Upper lobe of right lung (tissue), 1 donor: ENCODE measurements around the gene ZCWPW1. TPM values are rescaled to one million over a fixed set of nuclear protein-coding genes. Genes with fewer than 3 reads are reported as not detected.

ENCODE experiments used
- ATAC-seq: fragments of 200-7000 bp; cut with Tn5 transposase; one replicate; pipeline ENCODE4 v1.9.1; 2020; ENCODE audit warnings: mild to moderate bottlenecking, moderate library complexity
- DNase-seq: peaks from one replicate; pipeline ENCODE4 v3.0.0-alpha.2; 2020
- H3K27ac ChIP-seq: fragments of 200-600 bp; one replicate; pipeline ENCODE4 v1.8.0; 2022
- H3K27me3 ChIP-seq: fragments of 200-600 bp; one replicate; pipeline ENCODE4 v1.8.0; 2022; ENCODE audit warnings: mild to moderate bottlenecking
- H3K36me3 ChIP-seq: fragments of 200-600 bp; one replicate; pipeline ENCODE4 v1.8.0; 2022
- H3K4me1 ChIP-seq: fragments of 200-600 bp; one replicate; pipeline ENCODE4 v1.8.0; 2022
- H3K4me3 ChIP-seq: fragments of 200-600 bp; one replicate; pipeline ENCODE4 v1.8.0; 2022; ENCODE audit warnings: mild to moderate bottlenecking
- H3K9me3 ChIP-seq: fragments of 200-600 bp; one replicate; pipeline ENCODE4 v1.8.0; 2022
- intact Hi-C: fragments of 100-400 bp; cut with DNase I; formaldehyde crosslinking; loops from one replicate; pipeline ENCODE4 v1.11.0; 2022
- total RNA-seq: library from RNA; stranded (reverse); fragmentation: NEBNext Ultra II Directional; extraction: Animal tissue kit (Norgen Biotek cat#: 25700); gene quantifications from one replicate; pipeline ENCODE4 v1.2.1, GENCODE V29; 2021
- TF ChIP-seq, protein P1 (sequence below): fragments of 200-600 bp; IDR thresholded peaks from one replicate; pipeline ENCODE4 v1.8.0; 2022; ENCODE audit warnings: antibody characterized with exemption
- donor health status: DM: no; HTN: yes; CAD: no; lungs with severe emphysema.

The ZCWPW1 gene
- total RNA-seq, 1 donor from 2014 or later: 4.8 TPM

DNA sequence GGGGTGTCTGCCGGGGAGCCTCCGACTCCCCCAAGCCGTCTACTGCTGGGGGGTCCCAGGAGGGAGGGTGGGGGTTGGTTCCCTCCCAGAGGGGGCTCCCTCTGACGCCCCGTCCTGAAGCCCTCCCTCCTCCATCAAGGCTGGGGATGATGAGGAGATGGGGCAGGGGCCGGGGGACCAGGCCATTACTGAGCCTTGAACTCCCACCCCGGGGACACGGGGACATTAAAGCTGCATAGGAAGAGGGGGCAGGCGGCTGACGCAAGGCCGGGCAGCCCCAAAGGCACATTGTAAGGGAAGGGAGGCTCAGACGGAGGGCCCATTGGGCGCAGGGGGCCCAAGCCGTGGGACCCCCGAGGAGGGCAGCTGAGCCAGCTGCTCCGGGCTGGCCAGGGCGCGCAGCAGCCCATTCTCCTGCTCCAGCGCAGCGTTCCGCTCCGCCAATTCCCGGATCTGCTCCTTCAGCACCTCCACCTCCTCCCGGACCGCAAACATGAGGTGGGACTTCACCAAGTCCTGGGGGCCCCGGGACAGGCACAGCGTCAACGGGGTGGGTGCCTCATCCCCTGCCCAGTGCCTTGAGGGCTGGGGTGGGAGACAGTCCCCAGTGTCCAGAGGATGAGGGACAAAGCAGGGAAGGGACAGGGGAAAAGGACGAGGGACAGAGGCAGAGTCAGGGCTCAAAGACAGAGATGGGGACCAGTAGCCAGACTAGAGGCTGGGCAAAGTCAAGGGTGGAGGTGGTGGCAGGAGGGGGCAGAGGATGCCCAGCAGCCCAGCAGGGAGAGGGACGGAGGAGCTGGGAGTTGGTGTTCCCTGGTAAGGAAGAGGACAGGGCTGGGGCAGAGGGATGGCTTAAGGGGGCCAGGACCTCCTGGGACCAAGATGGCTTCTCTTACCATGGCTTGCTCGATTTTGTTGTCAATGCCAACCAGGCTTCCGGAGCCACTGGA is 38.4 kb upstream of the ZCWPW1 start:
- peaks cover 37% of the 10 kb centered on the region for H3K36me3 ChIP-seq
- no peaks in the 10 kb centered on the region for H3K27me3 ChIP-seq
- intact Hi-C loops: loop anchor here (5.0 kb wide), 1 partner anchor 95 kb away; no protein-coding TSS in a partner anchor
- no peak overlapping the region for H3K4me3 ChIP-seq
- TF ChIP-seq, protein P1, sequence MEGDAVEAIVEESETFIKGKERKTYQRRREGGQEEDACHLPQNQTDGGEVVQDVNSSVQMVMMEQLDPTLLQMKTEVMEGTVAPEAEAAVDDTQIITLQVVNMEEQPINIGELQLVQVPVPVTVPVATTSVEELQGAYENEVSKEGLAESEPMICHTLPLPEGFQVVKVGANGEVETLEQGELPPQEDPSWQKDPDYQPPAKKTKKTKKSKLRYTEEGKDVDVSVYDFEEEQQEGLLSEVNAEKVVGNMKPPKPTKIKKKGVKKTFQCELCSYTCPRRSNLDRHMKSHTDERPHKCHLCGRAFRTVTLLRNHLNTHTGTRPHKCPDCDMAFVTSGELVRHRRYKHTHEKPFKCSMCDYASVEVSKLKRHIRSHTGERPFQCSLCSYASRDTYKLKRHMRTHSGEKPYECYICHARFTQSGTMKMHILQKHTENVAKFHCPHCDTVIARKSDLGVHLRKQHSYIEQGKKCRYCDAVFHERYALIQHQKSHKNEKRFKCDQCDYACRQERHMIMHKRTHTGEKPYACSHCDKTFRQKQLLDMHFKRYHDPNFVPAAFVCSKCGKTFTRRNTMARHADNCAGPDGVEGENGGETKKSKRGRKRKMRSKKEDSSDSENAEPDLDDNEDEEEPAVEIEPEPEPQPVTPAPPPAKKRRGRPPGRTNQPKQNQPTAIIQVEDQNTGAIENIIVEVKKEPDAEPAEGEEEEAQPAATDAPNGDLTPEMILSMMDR: no peak
- ATAC-seq: no peak
- no peak for DNase-seq
- no peaks in the 10 kb centered on the region for H3K9me3 ChIP-seq
- no peak overlapping the region for H3K27ac ChIP-seq
- H3K4me1 ChIP-seq: peaks cover 16% of the 10 kb centered on the region

DNA sequence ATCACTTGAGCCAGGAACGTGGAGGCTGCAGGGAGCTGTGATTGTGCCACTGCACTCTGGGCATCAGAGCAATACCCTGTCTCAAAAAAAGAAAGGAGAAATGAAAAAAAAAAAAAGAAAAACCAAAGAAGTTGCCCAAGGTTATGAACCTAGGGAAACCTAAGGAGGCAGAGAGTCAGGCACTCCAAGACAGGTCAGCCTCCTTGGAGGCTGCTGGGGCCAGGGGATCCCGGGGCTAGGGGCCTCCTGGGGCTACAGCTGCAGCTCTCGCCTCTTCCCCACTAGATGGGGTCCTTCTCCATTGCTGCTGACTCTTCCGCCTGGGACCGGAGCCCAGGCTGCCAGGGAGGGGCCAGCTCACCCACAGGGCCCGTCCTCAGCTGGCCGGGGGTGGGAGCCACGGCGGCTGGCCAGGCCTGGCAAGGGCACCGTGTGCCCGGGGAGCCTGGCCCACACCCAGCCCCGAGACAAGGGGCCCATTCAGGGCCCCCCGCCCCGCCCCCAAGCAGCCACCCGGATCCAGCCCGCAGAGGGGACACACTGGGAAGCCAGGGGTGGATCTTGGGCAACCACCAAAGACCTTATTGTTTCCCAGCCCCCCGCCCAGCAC is 37.3 kb upstream of the ZCWPW1 start:
- Histone ChIP-seq H3K27me3 (no peaks in the 10 kb centered on the region), H3K9me3 (no peaks in the 10 kb centered on the region), H3K27ac (peak overlapping the region; percentile 42), H3K4me3 (no peak overlapping the region), H3K36me3 (peaks cover 32% of the 10 kb centered on the region), H3K4me1 (peaks cover 16% of the 10 kb centered on the region)
- DNase-seq (peak; percentile 86), ATAC-seq (peak; percentile 90)
- TF ChIP-seq, protein P1: peak; percentile 68
- intact Hi-C loops: loop anchor here (5.0 kb wide), 1 partner anchor 96 kb away; no protein-coding TSS in a partner anchor

- ATAC-seq: no peak
- no peaks in the 10 kb centered on the region for H3K27me3 ChIP-seq
- no peak overlapping the region for H3K4me3 ChIP-seq
Measured at GRCh38 chr7:100465299-100465698, 36.8 kb upstream of the ZCWPW1 start.

DNA sequence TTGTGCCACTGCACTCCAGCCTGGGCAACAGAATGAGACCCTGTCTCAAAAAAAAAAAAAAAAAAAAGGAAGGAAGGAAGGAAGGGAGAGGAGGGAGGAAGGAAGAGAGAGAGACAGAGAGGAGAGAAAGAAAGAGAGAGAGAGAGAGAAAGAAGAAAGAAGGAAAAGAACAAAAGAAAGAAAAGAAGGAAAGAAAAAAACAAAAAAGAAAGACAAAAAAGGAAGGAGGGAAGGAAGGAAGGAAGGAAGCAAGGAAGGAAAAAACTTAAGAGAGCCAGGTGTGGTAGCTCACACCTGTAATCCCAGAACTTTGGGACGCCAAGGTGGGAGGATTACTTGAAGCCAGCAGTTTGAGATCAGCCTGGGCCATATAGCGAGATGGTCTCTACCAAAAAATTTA is 36.3 kb upstream of the ZCWPW1 start:
- Histone ChIP-seq H3K9me3 (no peaks in the 10 kb centered on the region), H3K4me3 (no peak overlapping the region), H3K4me1 (peaks cover 16% of the 10 kb centered on the region), H3K27me3 (no peaks in the 10 kb centered on the region), H3K36me3 (peaks cover 23% of the 10 kb centered on the region), H3K27ac (no peak overlapping the region)
- ATAC-seq (no peak), DNase-seq (no peak)
- TF ChIP-seq, protein P1: no peak
- intact Hi-C loops: loop anchor here (5.0 kb wide), 1 partner anchor 98 kb away; no protein-coding TSS in a partner anchor

More at GRCh38 chr7:100465299-100465698, 36.8 kb upstream of the ZCWPW1 start:
- no peak for DNase-seq
- no peak overlapping the region for H3K27ac ChIP-seq
- no peaks in the 10 kb centered on the region for H3K9me3 ChIP-seq
- intact Hi-C loops: loop anchor here (5.0 kb wide), 1 partner anchor 97 kb away; no protein-coding TSS in a partner anchor
- TF ChIP-seq, protein P1: no peak
- H3K36me3 ChIP-seq: peaks cover 27% of the 10 kb centered on the region
- H3K4me1 ChIP-seq: peaks cover 16% of the 10 kb centered on the region

DNA sequence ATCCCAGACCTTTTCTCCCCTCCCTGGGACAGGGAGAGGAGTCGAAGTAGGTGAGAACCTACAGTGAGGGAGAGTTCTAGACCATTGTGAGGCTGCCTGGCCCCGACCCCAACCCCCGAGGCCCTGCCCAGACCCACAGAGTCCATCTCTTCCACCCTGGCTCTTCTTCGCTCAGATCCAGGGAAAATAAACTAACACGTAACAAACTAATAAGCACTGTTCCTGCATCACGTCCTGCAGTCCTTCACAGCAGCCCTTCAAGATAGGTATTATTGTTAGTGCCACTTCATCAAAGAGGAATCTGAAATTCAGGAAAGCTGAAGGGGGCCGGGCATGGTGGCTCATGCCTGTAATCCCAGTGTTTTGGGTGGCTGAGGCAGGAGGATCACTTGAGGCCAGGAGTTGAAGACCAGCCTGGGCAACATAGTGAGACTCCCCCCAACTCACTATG is 35.7 kb upstream of the ZCWPW1 start, which contains the start of gene SPACDR:
Gene SPACDR (minus strand): TSS at position 51 of the 451 bp plus-strand sequence. CDS start 235 bp downstream, outside the sequence.
- Histone ChIP-seq H3K4me3 (no peak within 1 kb of the TSS), H3K9me3 (no peaks in the 10 kb centered on the region), H3K27ac (no peak within 1 kb of the TSS), H3K27me3 (no peaks in the 10 kb centered on the region), H3K36me3 (peaks cover 23% of the 10 kb centered on the region), H3K4me1 (peaks cover 12% of the 10 kb centered on the region)
- DNase-seq (no peak), ATAC-seq (no peak)
- TF ChIP-seq, protein P1: no peak
- intact Hi-C loops: no loop called here
